HK-2 (cell line): ENCODE measurements around the gene NBPF9.
"Not testable (repeated sequence)": the region's sequence is repeated elsewhere in the genome, so short reads cannot be mapped to it uniquely, and the experiment has no call there.

Experiments used
- DNase-seq: peaks from one replicate; pipeline ENCODE4 v3.0.0-alpha.2; 2018; ENCODE audit not compliant: unreplicated experiment

NBPF9 gene

GRCh38 chr1:149103109-149104081, at the start of gene NBPF9:
Gene NBPF9 (minus strand): TSS chr1:149103551. CDS start chr1:149082139, 21,412 bp downstream.
- peak; percentile 25 for DNase-seq

GRCh38 chr1:149149909-149150308, 46.6 kb upstream of the NBPF9 start:
- not testable (repeated sequence) for DNase-seq

- not testable (repeated sequence) for DNase-seq
These were observed 34.2 kb upstream of the NBPF9 start for GRCh38 chr1:149137585-149137984.

GRCh38 chr1:149130938-149131337, 27.6 kb upstream of the NBPF9 start:
- DNase-seq: not testable (repeated sequence)

GRCh38 chr1:149129245-149129644, 25.9 kb upstream of the NBPF9 start:
- DNase-seq: not testable (repeated sequence)

GRCh38 chr1:149126555-149127145, 23.3 kb upstream of the NBPF9 start:
- DNase-seq: not testable (repeated sequence)

- DNase-seq: peak; percentile 27
These were observed 20.9 kb upstream of the NBPF9 start for GRCh38 chr1:149123948-149124926.

- DNase-seq: not testable (repeated sequence)
These were observed 9.5 kb upstream of the NBPF9 start for GRCh38 chr1:149112828-149113227.

GRCh38 chr1:149110343-149110742, 7.0 kb upstream of the NBPF9 start:
- DNase-seq: not testable (repeated sequence)

- not testable (repeated sequence) for DNase-seq
These were observed 777 bp downstream of the NBPF9 start for GRCh38 chr1:149102574-149102973.

GRCh38 chr1:149098276-149098675, 5.1 kb downstream of the NBPF9 start:
- not testable (repeated sequence) for DNase-seq

- not testable (repeated sequence) for DNase-seq
These were observed 10.2 kb downstream of the NBPF9 start for GRCh38 chr1:149093155-149093554.

GRCh38 chr1:149075505-149076127, 27.7 kb downstream of the NBPF9 start:
- DNase-seq: not testable (repeated sequence)

- not testable (repeated sequence) for DNase-seq
These were observed 38.7 kb downstream of the NBPF9 start for GRCh38 chr1:149064611-149065010.

- not testable (repeated sequence) for DNase-seq
These were observed 60.3 kb downstream of the NBPF9 start for GRCh38 chr1:149043056-149043455.

- not testable (repeated sequence) for DNase-seq
These were observed 69.4 kb downstream of the NBPF9 start for GRCh38 chr1:149033916-149034315.

- not testable (repeated sequence) for DNase-seq
These were observed 79.0 kb downstream of the NBPF9 start for GRCh38 chr1:149024327-149024726.

GRCh38 chr1:149018577-149018976, 84.8 kb downstream of the NBPF9 start:
- not testable (repeated sequence) for DNase-seq

GRCh38 chr1:149016626-149017025, 86.7 kb downstream of the NBPF9 start:
- not testable (repeated sequence) for DNase-seq

- DNase-seq: not testable (repeated sequence)
These were observed 87.8 kb downstream of the NBPF9 start for GRCh38 chr1:149015522-149015921.

GRCh38 chr1:149013513-149013912, 89.8 kb downstream of the NBPF9 start:
- not testable (repeated sequence) for DNase-seq
